CD4-positive, alpha-beta T cell treated with Interferon alpha-2 for 1 hour (primary cell): ENCODE data around the gene FAR1.

Experiments used
- DNase-seq, 2 donors: peaks; one replicate each; pipeline ENCODE4 v3.0.0-alpha.2; 2020 to 2022

FAR1 gene

DNA sequence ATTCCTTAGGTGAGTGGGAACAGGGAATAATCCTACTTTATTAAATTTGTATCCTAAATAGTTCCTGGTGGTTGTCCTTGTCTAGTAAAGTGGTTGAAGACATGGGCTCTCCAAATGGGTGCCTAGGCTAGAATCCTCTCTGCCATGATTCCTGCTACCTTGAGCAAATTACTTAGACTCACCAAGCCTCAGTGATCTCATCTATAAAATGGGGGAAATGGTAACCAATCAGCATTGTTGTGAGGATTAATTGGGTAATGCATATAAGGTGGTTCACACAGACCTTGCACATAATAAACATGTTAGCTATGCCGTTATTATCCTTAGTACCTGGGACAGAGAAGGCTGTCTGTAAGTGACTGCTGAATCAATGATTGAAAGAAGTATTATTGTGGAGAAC, 109.9 kb downstream of the FAR1 start:
- no peak for DNase-seq

DNA sequence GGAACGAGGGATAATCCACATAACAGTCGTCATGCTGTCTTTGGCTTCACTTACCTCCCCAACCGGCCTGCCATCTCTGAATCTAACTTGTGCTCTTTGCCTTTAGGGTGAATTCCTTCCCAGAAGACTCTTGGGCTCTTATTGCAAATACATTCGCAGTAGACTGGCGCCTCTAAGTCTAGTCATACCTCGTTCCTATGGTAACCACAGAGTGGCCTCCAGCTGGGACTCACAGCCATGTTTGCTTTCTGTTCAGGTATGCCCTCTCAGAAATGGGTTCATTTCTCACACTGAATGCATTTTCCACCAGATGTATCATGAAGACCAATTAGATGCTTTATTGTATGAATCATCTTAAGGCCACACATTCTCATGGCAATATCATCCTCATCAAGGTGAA, 112.7 kb downstream of the FAR1 start:
- no peak for DNase-seq
